RPMI7951 (cell line): ENCODE data around the gene MAP3K8. TPM values are rescaled to one million over a fixed set of nuclear protein-coding genes. Genes with fewer than 3 reads are reported as not detected.

ENCODE experiments used
- DNase-seq: peaks from one replicate; pipeline ENCODE4 v3.0.0-alpha.2; 2012; ENCODE audit warnings: low read depth
- total RNA-seq: library from RNA; depleted of rRNA; stranded (reverse); fragments of >200 nt; shearing (Covaris generic); gene quantifications from 2 replicates; pipeline ENCODE4 v1.2.3, GENCODE V29; 2014; rRNA removed

The MAP3K8 gene
- 3.9 and 5.4 TPM in 2 replicates for total RNA-seq

GRCh38 chr10:30433730-30434272 lies at the start of gene MAP3K8:
Gene MAP3K8 (plus strand): TSS chr10:30434184. CDS start chr10:30438939, 4,755 bp downstream.
- DNase-seq, result peak; percentile 90

- DNase-seq, result peak; percentile 60
These were observed 49.2 kb upstream of the MAP3K8 start for GRCh38 chr10:30384701-30385201.

- DNase-seq, result peak; percentile 46
These were observed 47.0 kb upstream of the MAP3K8 start for GRCh38 chr10:30386801-30387588.

GRCh38 chr10:30387646-30388243 lies 46.2 kb upstream of the MAP3K8 start:
- DNase-seq, result peak; percentile 80

- no peak for DNase-seq
These were observed 44.4 kb upstream of the MAP3K8 start for GRCh38 chr10:30389543-30389942.

- no peak for DNase-seq
These were observed 43.8 kb upstream of the MAP3K8 start for GRCh38 chr10:30390207-30390606.

GRCh38 chr10:30391266-30391665 lies 42.7 kb upstream of the MAP3K8 start:
- DNase-seq, result no peak

- peak; percentile 55 for DNase-seq
These were observed 41.4 kb upstream of the MAP3K8 start for GRCh38 chr10:30392564-30392990.

- DNase-seq, result no peak
These were observed 37.7 kb upstream of the MAP3K8 start for GRCh38 chr10:30396293-30396692.

- DNase-seq, result no peak
These were observed 37.3 kb upstream of the MAP3K8 start for GRCh38 chr10:30396698-30397097.

- no peak for DNase-seq
These were observed 35.8 kb upstream of the MAP3K8 start for GRCh38 chr10:30398193-30398592.

GRCh38 chr10:30398788-30399187 lies 35.2 kb upstream of the MAP3K8 start:
- DNase-seq, result no peak

GRCh38 chr10:30403494-30403893 lies 30.5 kb upstream of the MAP3K8 start:
- DNase-seq, result no peak

GRCh38 chr10:30404540-30404939 lies 29.4 kb upstream of the MAP3K8 start:
- no peak for DNase-seq

GRCh38 chr10:30411263-30411662 lies 22.7 kb upstream of the MAP3K8 start:
- DNase-seq, result no peak

GRCh38 chr10:30412901-30413300 lies 21.1 kb upstream of the MAP3K8 start:
- no peak for DNase-seq

- peak; percentile 65 for DNase-seq
These were observed 19.9 kb upstream of the MAP3K8 start for GRCh38 chr10:30413996-30414576.

GRCh38 chr10:30415593-30415992 lies 18.4 kb upstream of the MAP3K8 start:
- no peak for DNase-seq

GRCh38 chr10:30417301-30417700 lies 16.7 kb upstream of the MAP3K8 start:
- no peak for DNase-seq

GRCh38 chr10:30420266-30420665 lies 13.7 kb upstream of the MAP3K8 start:
- DNase-seq, result no peak

- DNase-seq, result no peak
These were observed 13.2 kb upstream of the MAP3K8 start for GRCh38 chr10:30420766-30421165.

- DNase-seq, result no peak
These were observed 11.8 kb upstream of the MAP3K8 start for GRCh38 chr10:30422151-30422695.
